GM12878 (cell line): Measurements from ENCODE around the gene SPATA20.

Experiments used
- BACH1 ChIP-seq: fragments of 450-650 bp; IDR thresholded peaks from 2 replicates; pipeline ENCODE4 v1.6.1; 2017; ENCODE audit warnings: mild to moderate bottlenecking, borderline replicate concordance
- DPF2 ChIP-seq: fragments of 450-650 bp; IDR thresholded peaks from 2 replicates; pipeline ENCODE4 v1.6.1; 2017; ENCODE audit warnings: mild to moderate bottlenecking
- EP300 ChIP-seq, 2 experiments: fragments of 150-350 bp in 1 of 2; IDR thresholded peaks; 2 replicates each; pipeline ENCODE4 v1.6.1; 2011 to 2012; ENCODE audit warnings: low read depth in 2 of 2, low read length in 2 of 2, borderline replicate concordance in 1 of 2, improper control_type of control experiment in 1 of 2, inconsistent platforms in 1 of 2; ENCODE audit not compliant: control insufficient read depth in 1 of 2
- POLR2A ChIP-seq: IDR thresholded peaks from 2 replicates; pipeline ENCODE4 v1.6.1; 2011; ENCODE audit warnings: low read depth, mild to moderate bottlenecking, low read length
- POLR2AphosphoS5 ChIP-seq: IDR thresholded peaks from 2 replicates; pipeline ENCODE4 v1.6.1; 2011; ENCODE audit warnings: mild to moderate bottlenecking, low read length, inconsistent platforms
- RELA ChIP-seq: fragments of 450-650 bp; IDR thresholded peaks from 2 replicates; pipeline ENCODE4 v1.8.0; 2014; ENCODE audit warnings: borderline replicate concordance; ENCODE audit not compliant: partially characterized antibody
- RUNX3 ChIP-seq: IDR thresholded peaks from 2 replicates; pipeline ENCODE4 v1.6.1; 2012; ENCODE audit warnings: low read length, inconsistent platforms
- SP1 ChIP-seq: IDR thresholded peaks from one replicate; pipeline ENCODE4 v1.6.1; 2011; ENCODE audit warnings: low read depth, low read length
- SUPT20H ChIP-seq: IDR thresholded peaks from 2 replicates; pipeline ENCODE4 v1.6.1; 2011; ENCODE audit warnings: low read depth, mild to moderate bottlenecking, low read length, moderate library complexity, borderline replicate concordance; ENCODE audit not compliant: control insufficient read depth
- SUZ12 ChIP-seq: fragments of 200-600 bp; sonication (generic); IDR thresholded peaks from one replicate; pipeline ENCODE4 v1.6.1; 2018; ENCODE audit warnings: antibody characterized with exemption, mild to moderate bottlenecking; ENCODE audit not compliant: unreplicated experiment
- TCF7 ChIP-seq: IDR thresholded peaks from 2 replicates; pipeline ENCODE4 v1.6.1; 2014; ENCODE audit warnings: antibody characterized with exemption, borderline replicate concordance
- ZNF274 ChIP-seq: IDR thresholded peaks from one replicate; pipeline ENCODE4 v1.8.0; 2011; ENCODE audit not compliant: insufficient read length, insufficient read depth
- TF ChIP-seq, protein P1 (sequence below), 3 experiments: IDR thresholded peaks in 2 of 3; conservative IDR thresholded peaks in 1 of 3; 2 replicates each; pipeline ENCODE4 v1.5.1; 2011; ENCODE audit warnings: low read depth in 3 of 3, low read length in 3 of 3, mild to moderate bottlenecking in 3 of 3, control low read depth in 2 of 3, moderate library complexity in 2 of 3, inconsistent platforms in 1 of 3, mixed read lengths in 1 of 3; ENCODE audit not compliant: control insufficient read depth in 2 of 3, insufficient read depth in 1 of 3; ENCODE audit errors: extremely low read depth in 1 of 3

DNA sequence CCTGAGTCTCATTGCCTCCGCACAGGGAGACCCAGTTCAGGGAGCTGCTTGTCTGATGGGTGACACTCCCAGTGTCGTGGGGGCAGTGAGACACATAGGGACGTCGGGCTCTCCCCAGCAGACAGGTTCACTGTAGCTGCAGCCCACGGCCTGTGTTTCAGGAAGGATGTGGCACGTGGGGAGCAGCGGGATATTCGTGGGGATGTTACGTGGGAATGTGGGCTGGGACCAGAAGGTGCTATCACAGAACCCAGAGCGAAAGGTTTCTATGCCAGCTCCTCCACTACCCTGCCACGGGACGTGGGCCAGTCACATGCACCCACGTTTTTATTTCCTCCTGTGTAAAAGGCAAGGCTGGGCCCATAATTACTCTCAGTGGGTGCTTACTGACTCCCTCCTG is 29.9 kb downstream of the SPATA20 start:
- TF ChIP-seq POLR2AphosphoS5 (no peak), SUZ12 (no peak), SUPT20H (no peak), BACH1 (no peak), EP300 (IDR thresholded peaks at IDR 0.05; ENCODE audit: borderline replicate concordance in 1 of 2, control insufficient read depth in 1 of 2, low read depth in 2 of 2, low read length in 2 of 2) (no peak), POLR2A (no peak), RUNX3 (no peak), RELA (no peak), SP1 (no peak), TCF7 (no peak), ZNF274 (no peak), DPF2 (no peak)
- TF ChIP-seq, protein P1, sequence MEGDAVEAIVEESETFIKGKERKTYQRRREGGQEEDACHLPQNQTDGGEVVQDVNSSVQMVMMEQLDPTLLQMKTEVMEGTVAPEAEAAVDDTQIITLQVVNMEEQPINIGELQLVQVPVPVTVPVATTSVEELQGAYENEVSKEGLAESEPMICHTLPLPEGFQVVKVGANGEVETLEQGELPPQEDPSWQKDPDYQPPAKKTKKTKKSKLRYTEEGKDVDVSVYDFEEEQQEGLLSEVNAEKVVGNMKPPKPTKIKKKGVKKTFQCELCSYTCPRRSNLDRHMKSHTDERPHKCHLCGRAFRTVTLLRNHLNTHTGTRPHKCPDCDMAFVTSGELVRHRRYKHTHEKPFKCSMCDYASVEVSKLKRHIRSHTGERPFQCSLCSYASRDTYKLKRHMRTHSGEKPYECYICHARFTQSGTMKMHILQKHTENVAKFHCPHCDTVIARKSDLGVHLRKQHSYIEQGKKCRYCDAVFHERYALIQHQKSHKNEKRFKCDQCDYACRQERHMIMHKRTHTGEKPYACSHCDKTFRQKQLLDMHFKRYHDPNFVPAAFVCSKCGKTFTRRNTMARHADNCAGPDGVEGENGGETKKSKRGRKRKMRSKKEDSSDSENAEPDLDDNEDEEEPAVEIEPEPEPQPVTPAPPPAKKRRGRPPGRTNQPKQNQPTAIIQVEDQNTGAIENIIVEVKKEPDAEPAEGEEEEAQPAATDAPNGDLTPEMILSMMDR (IDR thresholded peaks at IDR 0.05 in 2 of 3, conservative IDR thresholded peaks at IDR 0.05 in 1 of 3; ENCODE audit: control insufficient read depth in 2 of 3, extremely low read depth in 1 of 3, insufficient read depth in 1 of 3, low read depth in 3 of 3, low read length in 3 of 3) = no peak
